DOHH2 (cell line): ENCODE data around the gene RPS27L.

Source experiments
- CTCF ChIP-seq: fragments of 200-600 bp; sonication (generic); IDR thresholded peaks from one replicate; pipeline ENCODE4 v1.5.1; 2014; ENCODE audit warnings: antibody characterized with exemption, mild to moderate bottlenecking, low read depth, low read length; ENCODE audit not compliant: poor library complexity, severe bottlenecking
- EZH2phosphoT487 ChIP-seq: fragments of 200-600 bp; sonication (generic); IDR thresholded peaks from 2 replicates; pipeline ENCODE4 v1.6.1; 2017; ENCODE audit warnings: borderline replicate concordance, mild to moderate bottlenecking, antibody characterized with exemption, low read length, moderate library complexity, mixed read lengths

DNA sequence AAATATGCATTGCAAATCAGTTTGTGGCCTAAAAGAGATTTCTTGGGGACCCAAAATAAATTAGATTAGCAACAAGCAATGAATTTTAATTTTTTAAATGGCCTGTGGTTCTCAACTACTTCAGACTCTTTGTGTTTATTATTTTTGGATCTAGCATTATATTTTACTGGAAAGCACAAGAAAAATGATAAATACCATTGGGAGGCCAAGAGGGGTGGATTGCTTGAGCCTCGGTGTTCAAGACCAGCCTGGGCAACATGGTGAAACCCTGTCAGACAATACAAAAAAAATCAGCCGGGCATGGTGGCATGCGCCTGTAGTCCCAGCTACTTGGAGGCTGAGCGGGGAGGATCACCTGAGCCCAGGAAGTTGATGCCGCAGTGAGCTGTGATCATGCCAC lies 22.0 kb downstream of the RPS27L start:
- TF ChIP-seq CTCF (no peak), EZH2phosphoT487 (no peak)
